ENCODE results near the gene CIAO2B. TPM values are rescaled to one million over a fixed set of nuclear protein-coding genes. Genes with fewer than 3 reads are reported as not detected.

CIAO2B gene
- total RNA-seq, 1 experiment from 2014 or later: 83.0 TPM

DNA sequence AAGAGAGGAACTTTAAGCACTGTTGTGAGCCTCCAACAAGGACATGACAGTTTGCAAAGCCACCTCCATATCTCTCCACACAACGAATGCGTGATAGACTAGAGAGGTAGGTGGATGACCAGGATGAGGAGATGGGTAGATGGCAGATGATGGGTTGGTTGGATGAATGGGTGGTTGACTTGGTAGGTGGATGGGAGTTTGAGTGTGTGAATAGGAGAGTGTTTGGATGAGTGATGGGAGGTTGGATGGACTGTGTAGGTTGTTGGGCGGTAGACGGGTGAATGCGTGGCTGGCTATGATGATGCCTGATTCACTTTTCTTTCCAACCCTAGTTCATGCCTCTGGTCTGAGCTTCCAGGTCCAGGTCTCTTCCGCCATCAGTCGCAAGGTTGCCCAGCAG lies 19.7 kb downstream of the CIAO2B start:
- H3K27ac Mint-ChIP-seq: no peak overlapping the region

More for the DNA sequence above, 19.7 kb downstream of the CIAO2B start:
- Histone ChIP-seq H2BK20ac (ENCODE audit: low read depth, low read length, poor library complexity, severe bottlenecking) (no peak overlapping the region), H2BK5ac (ENCODE audit: insufficient read length, low read length) (no peak overlapping the region), H3K9me3 (ENCODE audit: control insufficient read depth, low read depth, low read length) (no peaks in the 10 kb centered on the region), H2AK5ac (ENCODE audit: insufficient read length, low read length) (no peak overlapping the region), H4K5ac (ENCODE audit: insufficient read length, low read depth, low read length) (no peak overlapping the region), H3K4ac (ENCODE audit: low read depth, low read length) (no peak overlapping the region), H3T11ph (ENCODE audit: low read length) (no peak overlapping the region), H2BK15ac (ENCODE audit: low read depth, low read length) (no peak overlapping the region), H2AFZ (ENCODE audit: low read length) (no peak overlapping the region), H3K18ac (ENCODE audit: insufficient read length, low read depth, low read length) (no peak overlapping the region), H3K23ac (ENCODE audit: insufficient read length, low read depth, low read length) (no peak overlapping the region), H3K27me3 (ENCODE audit: insufficient read depth, low read length) (no peaks in the 10 kb centered on the region), H2BK120ac (ENCODE audit: low read depth, low read length, poor library complexity, severe bottlenecking) (no peak overlapping the region), H3K9ac (ENCODE audit: extremely low read depth, insufficient read length, low read length) (no peak overlapping the region), H2BK12ac (ENCODE audit: insufficient read length, low read depth, low read length) (no peak overlapping the region), H4K8ac (replicated peaks; ENCODE audit: insufficient read length, low read depth, low read length) (no peak overlapping the region), H3K79me2 (ENCODE audit: insufficient read depth, low read length) (no peaks in the 10 kb centered on the region), H3K27ac (ENCODE audit: insufficient read length, low read depth, low read length) (no peak overlapping the region), H3K14ac (ENCODE audit: insufficient read depth, low read length) (no peak overlapping the region), H3K23me2 (ENCODE audit: insufficient read length, low read depth, low read length, poor library complexity, severe bottlenecking) (no peaks in the 10 kb centered on the region), H4K91ac (ENCODE audit: insufficient read length, low read depth, low read length) (no peak overlapping the region), H4K20me1 (ENCODE audit: control insufficient read depth, insufficient read depth, insufficient read length) (no peaks in the 10 kb centered on the region), H3K56ac (ENCODE audit: insufficient read length, low read depth, low read length) (no peak overlapping the region), H3K79me1 (ENCODE audit: insufficient read depth, low read depth, low read length, poor library complexity, severe bottlenecking) (no peaks in the 10 kb centered on the region), H3K4me1 (ENCODE audit: insufficient read depth, low read length) (no peaks in the 10 kb centered on the region), H3K4me2 (ENCODE audit: insufficient read depth, insufficient read length, low read length) (no peak overlapping the region)
- Mint-ChIP-seq H3K4me3 (no peak overlapping the region), H3K27me3 (ENCODE audit: low read depth) (peaks cover 34% of the 10 kb centered on the region), H3K36me3 (ENCODE audit: insufficient read depth in 1 of 3, low read depth in 3 of 3) (no peaks in the 10 kb centered on the region; a peak in 1 of 7 replicates), H3K4me1 (peaks cover 0 to 5% of the 10 kb centered on the region in 2 experiments; a peak in 2 of 4 replicates), H3K9me3 (no peaks in the 10 kb centered on the region)
- TF ChIP-seq, protein P1, sequence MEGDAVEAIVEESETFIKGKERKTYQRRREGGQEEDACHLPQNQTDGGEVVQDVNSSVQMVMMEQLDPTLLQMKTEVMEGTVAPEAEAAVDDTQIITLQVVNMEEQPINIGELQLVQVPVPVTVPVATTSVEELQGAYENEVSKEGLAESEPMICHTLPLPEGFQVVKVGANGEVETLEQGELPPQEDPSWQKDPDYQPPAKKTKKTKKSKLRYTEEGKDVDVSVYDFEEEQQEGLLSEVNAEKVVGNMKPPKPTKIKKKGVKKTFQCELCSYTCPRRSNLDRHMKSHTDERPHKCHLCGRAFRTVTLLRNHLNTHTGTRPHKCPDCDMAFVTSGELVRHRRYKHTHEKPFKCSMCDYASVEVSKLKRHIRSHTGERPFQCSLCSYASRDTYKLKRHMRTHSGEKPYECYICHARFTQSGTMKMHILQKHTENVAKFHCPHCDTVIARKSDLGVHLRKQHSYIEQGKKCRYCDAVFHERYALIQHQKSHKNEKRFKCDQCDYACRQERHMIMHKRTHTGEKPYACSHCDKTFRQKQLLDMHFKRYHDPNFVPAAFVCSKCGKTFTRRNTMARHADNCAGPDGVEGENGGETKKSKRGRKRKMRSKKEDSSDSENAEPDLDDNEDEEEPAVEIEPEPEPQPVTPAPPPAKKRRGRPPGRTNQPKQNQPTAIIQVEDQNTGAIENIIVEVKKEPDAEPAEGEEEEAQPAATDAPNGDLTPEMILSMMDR (conservative IDR thresholded peaks at IDR 0.05): no peak
- no peak for DNase-seq
- WGBS (ENCODE audit: extremely low coverage, insufficient read length, low lambda C conversion rate): 100% methylated on average over 2 of the region's 7 CpGs
